C4-2B (cell line): ENCODE measurements around the gene C6.

ENCODE experiments used
- ZFX ChIP-seq: fragments of 450-650 bp; IDR thresholded peaks from 2 replicates; pipeline ENCODE4 v1.6.1; 2017
- TF ChIP-seq, protein P1 (sequence below): fragments of 450-650 bp; conservative IDR thresholded peaks from 2 replicates; pipeline ENCODE4 v1.5.1; 2017; ENCODE audit warnings: mild to moderate bottlenecking

DNA sequence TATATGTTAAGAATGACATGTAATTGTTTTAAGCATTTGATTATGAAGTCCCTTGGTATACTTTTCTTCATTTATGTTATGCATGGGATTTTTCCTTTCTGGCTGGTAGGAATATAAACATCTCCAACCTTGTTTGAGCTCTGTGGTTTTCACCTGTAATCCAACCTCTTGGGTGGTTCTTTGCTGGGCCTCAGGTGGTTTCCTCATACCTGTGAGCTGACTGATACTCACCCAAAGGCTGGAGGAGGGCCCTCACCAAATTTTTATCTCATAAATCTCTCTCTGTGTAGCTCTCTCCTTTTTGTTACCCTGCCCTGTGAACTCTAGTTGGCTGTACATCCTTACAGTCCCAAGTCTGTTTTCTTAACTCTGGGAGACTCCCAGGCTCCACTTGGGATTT lies 39.8 kb upstream of the C6 start:
- TF ChIP-seq, protein P1, sequence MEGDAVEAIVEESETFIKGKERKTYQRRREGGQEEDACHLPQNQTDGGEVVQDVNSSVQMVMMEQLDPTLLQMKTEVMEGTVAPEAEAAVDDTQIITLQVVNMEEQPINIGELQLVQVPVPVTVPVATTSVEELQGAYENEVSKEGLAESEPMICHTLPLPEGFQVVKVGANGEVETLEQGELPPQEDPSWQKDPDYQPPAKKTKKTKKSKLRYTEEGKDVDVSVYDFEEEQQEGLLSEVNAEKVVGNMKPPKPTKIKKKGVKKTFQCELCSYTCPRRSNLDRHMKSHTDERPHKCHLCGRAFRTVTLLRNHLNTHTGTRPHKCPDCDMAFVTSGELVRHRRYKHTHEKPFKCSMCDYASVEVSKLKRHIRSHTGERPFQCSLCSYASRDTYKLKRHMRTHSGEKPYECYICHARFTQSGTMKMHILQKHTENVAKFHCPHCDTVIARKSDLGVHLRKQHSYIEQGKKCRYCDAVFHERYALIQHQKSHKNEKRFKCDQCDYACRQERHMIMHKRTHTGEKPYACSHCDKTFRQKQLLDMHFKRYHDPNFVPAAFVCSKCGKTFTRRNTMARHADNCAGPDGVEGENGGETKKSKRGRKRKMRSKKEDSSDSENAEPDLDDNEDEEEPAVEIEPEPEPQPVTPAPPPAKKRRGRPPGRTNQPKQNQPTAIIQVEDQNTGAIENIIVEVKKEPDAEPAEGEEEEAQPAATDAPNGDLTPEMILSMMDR = no peak
- no peak for TF ChIP-seq ZFX
